ENCODE results near the gene MICU1.
A peak's percentile ranks its signal among the peaks of the same experiment; 100 is the strongest.

MICU1 gene

DNA sequence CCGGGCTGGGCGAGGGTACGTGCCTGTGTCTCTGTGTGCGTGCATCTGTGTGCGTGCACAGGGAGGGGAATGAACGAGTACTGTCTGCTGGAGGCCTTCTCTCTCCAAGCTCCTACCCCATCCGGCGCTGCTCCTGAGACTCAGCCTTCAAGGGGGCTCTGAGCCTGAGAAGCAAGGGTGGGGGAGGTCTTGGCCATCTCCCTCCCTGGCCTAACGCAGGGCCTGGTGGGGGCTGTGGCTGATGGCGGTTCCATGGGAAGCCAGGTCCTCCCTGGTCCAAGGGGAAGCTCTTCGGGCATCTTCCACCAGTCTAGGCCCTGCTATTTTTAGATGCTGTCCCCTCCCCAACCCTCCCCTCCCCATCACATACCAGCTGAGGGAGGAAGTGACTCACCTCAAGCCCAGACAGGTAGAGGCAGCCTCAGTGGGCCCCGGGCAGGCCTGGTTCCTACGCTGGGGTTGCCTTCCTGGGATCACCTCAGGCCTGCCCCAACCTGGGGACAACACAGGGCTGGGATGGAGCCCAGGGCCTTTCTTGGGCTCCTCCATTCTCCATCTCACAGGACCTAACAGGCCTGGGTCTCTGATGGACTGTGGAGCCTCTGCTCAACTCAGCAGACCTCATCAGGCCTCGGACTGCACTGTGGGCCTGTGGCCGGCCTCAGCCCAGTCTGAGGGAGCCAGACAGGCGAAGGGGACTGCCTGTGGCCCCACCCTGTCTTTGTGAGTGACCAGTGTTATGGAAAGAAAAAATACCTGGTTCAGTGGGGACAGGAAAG lies 303.4 kb downstream of the MICU1 start:
- no peak for DNase-seq

- no peak for DNase-seq
Observed at GRCh38 chr10:72322030-72322279, 303.9 kb downstream of the MICU1 start.

DNA sequence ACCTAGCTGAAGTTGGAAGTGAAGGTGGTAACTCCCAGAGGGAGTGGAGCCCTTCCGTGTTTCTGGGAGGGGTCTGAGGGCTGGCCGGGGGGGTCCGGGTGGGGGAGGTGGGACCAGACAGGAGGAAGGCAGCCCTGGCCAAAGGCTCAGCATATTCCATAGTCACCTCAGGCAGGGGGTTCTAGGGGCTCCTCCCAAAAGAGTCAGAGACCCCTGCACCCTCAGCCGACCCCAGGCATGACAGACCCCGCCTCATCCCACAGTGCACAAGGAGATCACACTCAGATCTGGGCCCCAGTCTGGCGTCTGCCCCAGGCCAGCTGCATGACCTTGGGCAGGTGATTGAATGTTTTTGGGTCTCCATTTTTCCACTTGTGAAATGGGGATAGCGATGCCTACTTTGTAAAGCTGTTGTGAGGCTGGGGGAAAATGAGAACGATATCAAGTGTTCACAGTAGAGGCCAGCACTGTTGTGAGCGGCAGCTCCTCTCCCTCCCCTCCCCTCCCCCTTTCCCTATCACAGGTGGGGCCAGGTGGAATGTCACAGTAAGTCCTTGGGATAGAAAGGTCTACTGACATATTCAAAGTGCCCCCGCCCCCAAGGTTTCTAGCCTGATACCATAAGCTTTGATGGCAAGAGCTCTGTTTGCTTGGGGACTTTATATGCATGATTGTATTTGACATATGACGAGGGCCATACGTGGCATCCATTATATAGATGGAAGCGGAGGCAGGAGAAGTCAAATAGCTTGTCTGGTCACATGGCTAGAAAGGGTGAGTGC lies 304.4 kb downstream of the MICU1 start:
- DNase-seq = peak; percentile 54

DNA sequence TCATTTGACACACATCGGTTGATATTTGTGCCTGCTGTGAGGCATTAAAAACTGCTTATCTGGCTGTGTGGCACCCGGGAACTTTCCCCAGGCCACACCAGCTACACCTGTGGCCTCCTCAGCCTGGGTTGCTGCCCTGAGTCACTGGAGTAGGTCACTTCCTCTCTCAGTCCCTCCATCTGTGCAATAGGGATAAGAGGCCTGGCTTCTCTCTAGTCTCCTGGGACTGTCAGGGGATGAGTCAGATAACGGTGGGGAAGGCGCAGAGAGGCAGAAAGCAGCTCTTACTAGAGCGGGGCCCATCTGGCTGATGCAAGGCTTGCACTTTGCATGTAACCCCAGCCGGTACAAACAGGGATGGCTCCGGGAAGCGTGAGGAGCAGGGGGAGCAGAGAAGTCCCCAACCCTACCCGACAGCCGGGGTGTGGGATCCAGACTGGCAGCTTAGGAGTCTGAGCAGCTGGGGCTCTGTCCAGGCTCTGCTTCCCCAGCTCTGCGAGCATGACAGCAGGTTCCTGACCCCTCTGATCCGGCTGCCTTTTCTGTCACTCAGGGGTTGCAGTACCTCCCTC lies 305.1 kb downstream of the MICU1 start:
- peak; percentile 97 for DNase-seq

GRCh38 chr10:72319416-72320254 lies 306.2 kb downstream of the MICU1 start:
- peak; percentile 86 for DNase-seq

- DNase-seq = no peak
Observed at GRCh38 chr10:72318418-72319262, 307.2 kb downstream of the MICU1 start.
